HCT116 (cell line): ENCODE measurements around the gene ANKRD49. TPM values are rescaled to one million over a fixed set of nuclear protein-coding genes. Genes with fewer than 3 reads are reported as not detected.
A peak's percentile ranks its signal among the peaks of the same experiment; 100 is the strongest.

Experiments used
- ATAC-seq: fragments of 200-7000 bp; cut with Tn5 transposase; 2 replicates; pipeline ENCODE4 v1.9.1; 2020; ENCODE audit warnings: mild to moderate bottlenecking, moderate library complexity
- BruUV-seq: library from RNA; stranded (reverse); fragments of 400-500 nt; replicated peaks from 2 replicates; lab custom pipeline; 2021; lab: Mats Ljungman, UMichigan
- CTCF ChIA-PET: fragments of 300-600 bp; sonication (Branson Sonifier 250); formaldehyde crosslinking; loops from one replicate; lab custom pipeline; 2021; ENCODE audit warnings: antibody characterized with exemption; lab: Charles Lee
- POLR2A ChIA-PET: fragments of 300-600, 350-600 bp; sonication (Branson Sonifier 250); formaldehyde crosslinking; loops from one replicate; lab custom pipeline; 2021; ENCODE audit warnings: antibody characterized with exemption; lab: Charles Lee
- RAD21 ChIA-PET, 2 experiments: fragments of 300-600 bp; sonication (Branson Sonifier 250); formaldehyde crosslinking; loops; one replicate each; lab custom pipeline; 2023; ENCODE audit warnings: low total read pairs in 2 of 2; ENCODE audit not compliant: uncharacterized antibody in 2 of 2, unreplicated experiment in 2 of 2, low non-redundant PET in 1 of 2; lab: Charles Lee
- DNase-seq: peaks from one replicate; pipeline ENCODE4 v3.0.0-alpha.2; 2010; ENCODE audit warnings: low read depth, low spot score
- H2AFZ ChIP-seq: fragments of 200-600 bp; shearing (Covaris generic), sonication (generic); 2 replicates; pipeline ENCODE4 v1.6.1; 2017; ENCODE audit warnings: low read depth, mixed run types, mixed read lengths, antibody characterized with exemption, low read length; ENCODE audit not compliant: poor library complexity, severe bottlenecking
- H3K27ac ChIP-seq: 2 replicates; pipeline ENCODE4 v1.5.1; 2012; ENCODE audit warnings: low read depth, low read length
- H3K27me3 ChIP-seq: fragments of 200-600 bp; sonication (generic); 2 replicates; pipeline ENCODE4 v1.6.1; 2016; ENCODE audit warnings: mixed run types, low read length, mixed read lengths; ENCODE audit not compliant: insufficient read depth
- H3K36me3 ChIP-seq, 2 experiments: fragments of 200-500 bp in 1 of 2; fragments of 200-600 bp in 1 of 2; sonication (Bioruptor generic) in 1 of 2; sonication (generic) in 1 of 2; 2 replicates each; pipeline versions ENCODE4 v1.5.1 to v1.6.1; 2014 to 2016; ENCODE audit warnings: low read length in 2 of 2, inconsistent platforms in 1 of 2, mixed read lengths in 1 of 2, mixed run types in 1 of 2; ENCODE audit not compliant: insufficient read depth in 2 of 2, control insufficient read depth in 1 of 2
- H3K4me1 ChIP-seq, 2 experiments: fragments of 200-600 bp in 1 of 2; sonication (generic) in 1 of 2; 2 replicates each; pipeline versions ENCODE4 v1.5.1 to v1.6.1; 2012 to 2017; ENCODE audit warnings: low read length in 2 of 2, inconsistent platforms in 1 of 2, mild to moderate bottlenecking in 1 of 2, mixed read lengths in 1 of 2, mixed run types in 1 of 2, moderate library complexity in 1 of 2; ENCODE audit not compliant: insufficient read depth in 2 of 2, control insufficient read depth in 1 of 2
- H3K4me2 ChIP-seq: fragments of 200-600 bp; sonication (generic); 2 replicates; pipeline ENCODE4 v1.6.1; 2017; ENCODE audit warnings: mixed run types, low read length, mixed read lengths
- H3K4me3 ChIP-seq, 2 experiments: fragments of 200-600 bp in 1 of 2; sonication (generic) in 1 of 2; replicated peaks in 1 of 2; 2 replicates each; pipeline ENCODE4 v1.5.1; 2011 to 2016; ENCODE audit warnings: low read length in 2 of 2, control low read depth in 1 of 2, low read depth in 1 of 2, mild to moderate bottlenecking in 1 of 2, mixed read lengths in 1 of 2, mixed run types in 1 of 2
- H3K79me2 ChIP-seq: fragments of 200-600 bp; sonication (generic); 2 replicates; pipeline ENCODE4 v1.6.1; 2017; ENCODE audit warnings: mild to moderate bottlenecking, mixed run types, low read length, moderate library complexity, mixed read lengths; ENCODE audit not compliant: insufficient read depth
- H3K9ac ChIP-seq: fragments of 200-600 bp; sonication (generic); 2 replicates; pipeline ENCODE4 v1.6.1; 2016; ENCODE audit warnings: low read length, mixed read lengths
- H3K9me2 ChIP-seq: fragments of 200-600 bp; sonication (generic), shearing (Covaris generic); 2 replicates; pipeline ENCODE4 v1.6.1; 2017; ENCODE audit warnings: mixed run types, mild to moderate bottlenecking, moderate library complexity; ENCODE audit not compliant: insufficient read depth
- H3K9me3 ChIP-seq, 2 experiments: fragments of 200-500 bp in 1 of 2; fragments of 200-600 bp in 1 of 2; sonication (Bioruptor generic) in 1 of 2; sonication (generic) in 1 of 2; 2 replicates each; pipeline ENCODE4 v1.6.1; 2014 to 2017; ENCODE audit warnings: low read length in 2 of 2, mixed read lengths in 2 of 2, inconsistent platforms in 1 of 2, low read depth in 1 of 2, mild to moderate bottlenecking in 1 of 2, mixed run types in 1 of 2, moderate library complexity in 1 of 2; ENCODE audit not compliant: control insufficient read depth in 1 of 2, insufficient read depth in 1 of 2
- H4K20me1 ChIP-seq: fragments of 200-600 bp; sonication (generic), shearing (Covaris generic); 2 replicates; pipeline ENCODE4 v1.6.1; 2017; ENCODE audit warnings: mixed run types, mild to moderate bottlenecking, moderate library complexity; ENCODE audit not compliant: insufficient read depth
- CBX3 ChIP-seq: IDR thresholded peaks from 2 replicates; pipeline ENCODE4 v1.6.1; 2012; ENCODE audit warnings: low read depth
- CEBPB ChIP-seq: IDR thresholded peaks from 2 replicates; pipeline ENCODE4 v1.6.1; 2012; ENCODE audit warnings: low read depth
- EGR1 ChIP-seq: IDR thresholded peaks from 2 replicates; pipeline ENCODE4 v1.6.1; 2012; ENCODE audit warnings: low read depth
- ELF1 ChIP-seq: IDR thresholded peaks from 2 replicates; pipeline ENCODE4 v1.6.1; 2012; ENCODE audit warnings: low read depth, borderline replicate concordance
- EZH2phosphoT487 ChIP-seq: fragments of 200-600 bp; IDR thresholded peaks from 2 replicates; pipeline ENCODE4 v1.6.1; 2018; ENCODE audit warnings: antibody characterized with exemption, borderline replicate concordance
- JUND ChIP-seq: IDR thresholded peaks from 2 replicates; pipeline ENCODE4 v1.6.1; 2012
- POLR2A ChIP-seq: IDR thresholded peaks from 2 replicates; pipeline ENCODE4 v1.7.0; 2011; ENCODE audit warnings: borderline replicate concordance; ENCODE audit not compliant: insufficient read depth, insufficient read length; ENCODE audit errors: extremely low read depth
- POLR2AphosphoS5 ChIP-seq: IDR thresholded peaks from 2 replicates; pipeline ENCODE4 v1.6.1; 2011; ENCODE audit warnings: mild to moderate bottlenecking, low read depth, low read length, moderate library complexity
- SIN3A ChIP-seq: IDR thresholded peaks from 2 replicates; pipeline ENCODE4 v1.6.1; 2012; ENCODE audit warnings: low read depth
- SP1 ChIP-seq: IDR thresholded peaks from 2 replicates; pipeline ENCODE4 v1.6.1; 2012; ENCODE audit warnings: low read depth
- SRF ChIP-seq: IDR thresholded peaks from 2 replicates; pipeline ENCODE4 v1.6.1; 2012; ENCODE audit warnings: low read depth
- TCF7L2 ChIP-seq: IDR thresholded peaks from 2 replicates; pipeline ENCODE4 v1.7.0; 2011; ENCODE audit warnings: borderline replicate concordance, inconsistent platforms; ENCODE audit not compliant: insufficient read depth, insufficient read length; ENCODE audit errors: extremely low read depth
- ZFX ChIP-seq: fragments of 450-650 bp; IDR thresholded peaks from 2 replicates; pipeline ENCODE4 v1.6.1; 2017
- ZNF274 ChIP-seq: fragments of 200-500 bp; sonication (Bioruptor generic); IDR thresholded peaks from 2 replicates; pipeline ENCODE4 v1.6.1; 2014; ENCODE audit warnings: mild to moderate bottlenecking, low read depth, low read length, inconsistent platforms
- intact Hi-C: fragments of 100-400 bp; cut with micrococcal nuclease; formaldehyde crosslinking; loops from 2 replicates; pipeline ENCODE4 v1.10.0; 2022
- total RNA-seq: library from RNA; stranded (reverse); gene quantifications from one replicate; pipeline ENCODE4 v1.2.1, GENCODE V29; 2021; ENCODE audit not compliant: unreplicated experiment
- TF ChIP-seq, protein P1 (sequence below): IDR thresholded peaks from 2 replicates; pipeline ENCODE4 v1.6.1; 2012
- TF ChIP-seq, protein P2 (sequence below): IDR thresholded peaks from 2 replicates; pipeline ENCODE4 v1.6.1; 2012

The ANKRD49 gene
- total RNA-seq, 1 experiment from 2014 or later: 8.2 TPM

DNA sequence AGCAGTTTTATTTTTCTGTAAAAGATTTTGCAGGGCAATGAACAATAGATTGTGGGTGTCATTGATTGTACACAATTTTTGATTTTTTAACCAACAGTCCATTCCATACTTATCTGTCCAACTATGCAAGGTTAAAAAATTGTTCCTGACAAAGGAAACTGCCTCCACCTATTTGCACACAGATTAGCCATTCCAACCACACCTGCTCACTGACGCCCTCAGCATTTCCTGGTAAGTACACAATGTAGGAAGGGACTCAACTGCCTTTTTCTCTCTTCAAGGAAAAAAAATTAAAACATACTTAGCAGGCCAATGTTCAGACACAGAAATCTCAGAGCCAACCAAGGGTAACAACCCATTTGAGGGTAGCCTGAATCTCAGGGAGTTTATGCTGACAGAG, 45.6 kb downstream of the ANKRD49 start:
- TF ChIP-seq ZNF274: no peak
- TF ChIP-seq, all 23 proteins: peak for 0
- intact Hi-C loops: no loop called here
- Histone ChIP-seq H3K36me3 (no peaks in the 10 kb centered on the region), H4K20me1 (no peaks in the 10 kb centered on the region), H3K4me1 (peaks cover 8 to 13% of the 10 kb centered on the region in 2 experiments; a peak in 3 of 4 replicates), H3K9me2 (no peaks in the 10 kb centered on the region), H2AFZ (no peak overlapping the region), H3K4me2 (no peak overlapping the region), H3K9me3 (no peaks in the 10 kb centered on the region), H3K27ac (no peak overlapping the region), H3K79me2 (no peaks in the 10 kb centered on the region; the same call in 1 of the 2 replicates), H3K27me3 (no peaks in the 10 kb centered on the region), H3K4me3 (no peak overlapping the region), H3K9ac (no peak overlapping the region)
- DNase-seq: no peak
- POLR2A ChIA-PET: no interaction called here
- no TSS peak for BruUV-seq
- CTCF ChIA-PET: no interaction called here
- no peak for ATAC-seq
- RAD21 ChIA-PET: no interaction called here

DNA sequence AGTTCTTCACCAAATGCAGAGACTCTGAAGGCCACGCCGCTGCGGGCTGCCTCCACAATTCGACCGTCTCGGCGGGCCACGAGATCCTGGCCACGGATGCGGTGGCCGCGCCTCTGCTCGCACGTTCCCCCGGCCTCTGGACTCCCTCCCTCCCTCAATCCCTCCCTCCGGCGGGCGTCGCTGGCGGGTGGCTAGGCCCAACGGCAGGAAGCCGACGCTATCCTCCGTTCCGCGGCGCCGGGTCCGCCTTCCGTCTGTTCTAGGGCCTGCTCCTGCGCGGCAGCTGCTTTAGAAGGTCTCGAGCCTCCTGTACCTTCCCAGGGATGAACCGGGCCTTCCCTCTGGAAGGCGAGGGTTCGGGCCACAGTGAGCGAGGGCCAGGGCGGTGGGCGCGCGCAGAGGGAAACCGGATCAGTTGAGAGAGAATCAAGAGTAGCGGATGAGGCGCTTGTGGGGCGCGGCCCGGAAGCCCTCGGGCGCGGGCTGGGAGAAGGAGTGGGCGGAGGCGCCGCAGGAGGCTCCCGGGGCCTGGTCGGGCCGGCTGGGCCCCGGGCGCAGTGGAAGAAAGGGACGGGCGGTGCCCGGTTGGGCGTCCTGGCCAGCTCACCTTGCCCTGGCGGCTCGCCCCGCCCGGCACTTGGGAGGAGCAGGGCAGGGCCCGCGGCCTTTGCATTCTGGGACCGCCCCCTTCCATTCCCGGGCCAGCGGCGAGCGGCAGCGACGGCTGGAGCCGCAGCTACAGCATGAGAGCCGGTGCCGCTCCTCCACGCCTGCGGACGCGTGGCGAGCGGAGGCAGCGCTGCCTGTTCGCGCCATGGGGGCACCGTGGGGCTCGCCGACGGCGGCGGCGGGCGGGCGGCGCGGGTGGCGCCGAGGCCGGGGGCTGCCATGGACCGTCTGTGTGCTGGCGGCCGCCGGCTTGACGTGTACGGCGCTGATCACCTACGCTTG, 50.2 kb downstream of the ANKRD49 start, which contains the start of gene FUT4:
Gene FUT4, plus strand, starts transcription at position 227 of the 951 bp plus-strand sequence. Its CDS starts 213 bp downstream, at position 440.
- Histone ChIP-seq H3K79me2 (peaks cover 9% of the 10 kb centered on the region; the same call in 1 of the 2 replicates), H3K4me1 (peaks cover 8 to 20% of the 10 kb centered on the region in 2 experiments; a peak in 3 of 4 replicates), H3K4me2 (peak within 1 kb of the TSS; percentile 71), H3K9ac (peak within 1 kb of the TSS; percentile 75), H3K4me3 (peak within 1 kb of the TSS; percentile 57 to 66), H3K9me2 (no peaks in the 10 kb centered on the region), H3K27me3 (no peaks in the 10 kb centered on the region), H3K36me3 (no peaks in the 10 kb centered on the region), H3K27ac (peak within 1 kb of the TSS; percentile 94), H3K9me3 (no peaks in the 10 kb centered on the region), H2AFZ (peak within 1 kb of the TSS; percentile 22), H4K20me1 (no peaks in the 10 kb centered on the region)
- intact Hi-C loops: no loop called here
- CTCF ChIA-PET: interaction anchor here (1.3 kb wide), 1 partner anchor 40 kb away, joined by 3 read pairs; no protein-coding TSS in a partner anchor
- POLR2A ChIA-PET: interaction anchor here (0.6 to 1.3 kb wide), 6 partner anchors 11 to 802 kb away, joined by 3 to 4 read pairs (median 4); partner anchors contain the start of genes C11orf54 and TAF1D
- no TSS peak for BruUV-seq
- ATAC-seq (peak; percentile 94), DNase-seq (peak; percentile 82)
- RAD21 ChIA-PET: interaction anchor here in 1 of 2 experiments (0.9 kb wide), 1 partner anchor 22 kb away, joined by 3 read pairs; no protein-coding TSS in a partner anchor
- TF ChIP-seq ELF1 (0 out of 2 replicates have a peak, but pooled peaks have one; percentile 8), JUND (peak; percentile 31; the same call in 1 of the 2 replicates), CBX3 (peak; percentile 76), CEBPB (no peak; the same call in 1 of the 2 replicates), TCF7L2 (peak; percentile 40), SRF (no peak), SP1 (peak; percentile 57), POLR2A (peak; percentile 52), EZH2phosphoT487 (no peak), SIN3A (peak; percentile 78), EGR1 (peak; percentile 97), ZFX (peak; percentile 99), POLR2AphosphoS5 (peak; percentile 81)
- TF ChIP-seq, protein P1, sequence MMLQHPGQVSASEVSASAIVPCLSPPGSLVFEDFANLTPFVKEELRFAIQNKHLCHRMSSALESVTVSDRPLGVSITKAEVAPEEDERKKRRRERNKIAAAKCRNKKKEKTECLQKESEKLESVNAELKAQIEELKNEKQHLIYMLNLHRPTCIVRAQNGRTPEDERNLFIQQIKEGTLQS: no peak
- TF ChIP-seq, protein P2, sequence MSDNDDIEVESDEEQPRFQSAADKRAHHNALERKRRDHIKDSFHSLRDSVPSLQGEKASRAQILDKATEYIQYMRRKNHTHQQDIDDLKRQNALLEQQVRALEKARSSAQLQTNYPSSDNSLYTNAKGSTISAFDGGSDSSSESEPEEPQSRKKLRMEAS: peak; percentile 74
